Mesenchymal stem cell (in vitro differentiated cells and primary cell): Measurements from ENCODE around the gene THOC2.

Source experiments
- DNase-seq: peaks from one replicate; pipeline ENCODE4 v3.0.0-alpha.2; 2013
- H2AFZ ChIP-seq: one replicate; pipeline ENCODE4 v1.6.1; 2013; ENCODE audit warnings: low read depth, mild to moderate bottlenecking, control low read depth, inconsistent platforms, low read length, moderate library complexity
- H2AK5ac ChIP-seq: 2 replicates; pipeline ENCODE4 v1.6.1; 2013; ENCODE audit warnings: low read length, moderate library complexity, mild to moderate bottlenecking, inconsistent platforms; ENCODE audit not compliant: severe bottlenecking
- H2BK120ac ChIP-seq: one replicate; pipeline ENCODE4 v1.6.1; 2013; ENCODE audit warnings: low read depth, mild to moderate bottlenecking, inconsistent platforms, low read length, moderate library complexity
- H2BK12ac ChIP-seq, 2 experiments: one replicate each; pipeline ENCODE4 v1.6.1; 2013; ENCODE audit warnings: inconsistent platforms in 2 of 2, low read length in 2 of 2, mild to moderate bottlenecking in 2 of 2, moderate library complexity in 2 of 2, control low read depth in 1 of 2
- H2BK15ac ChIP-seq: one replicate; pipeline ENCODE4 v1.6.1; 2013; ENCODE audit warnings: mild to moderate bottlenecking, low read depth, inconsistent platforms; ENCODE audit not compliant: poor library complexity, severe bottlenecking
- H2BK5ac ChIP-seq: 2 replicates; pipeline ENCODE4 v1.6.1; 2013; ENCODE audit warnings: low read depth, mild to moderate bottlenecking, low read length, control low read depth, inconsistent platforms; ENCODE audit not compliant: poor library complexity, severe bottlenecking
- H3K14ac ChIP-seq, 2 experiments: one replicate each; pipeline ENCODE4 v1.6.1; 2013; ENCODE audit warnings: inconsistent platforms in 2 of 2, low read length in 2 of 2, control low read depth in 1 of 2, mild to moderate bottlenecking in 1 of 2, moderate library complexity in 1 of 2
- H3K18ac ChIP-seq, 2 experiments: one replicate each; pipeline ENCODE4 v1.6.1; 2013; ENCODE audit warnings: inconsistent platforms in 2 of 2, low read length in 2 of 2, control low read depth in 1 of 2, low read depth in 1 of 2, mild to moderate bottlenecking in 1 of 2
- H3K23ac ChIP-seq, 2 experiments: one replicate each; pipeline ENCODE4 v1.6.1; 2013; ENCODE audit warnings: inconsistent platforms in 2 of 2, low read length in 2 of 2, mild to moderate bottlenecking in 2 of 2, moderate library complexity in 2 of 2, control low read depth in 1 of 2
- H3K27ac ChIP-seq: 2 replicates; pipeline ENCODE4 v1.5.1; 2013; ENCODE audit warnings: mild to moderate bottlenecking, moderate library complexity, low read length, control low read depth, inconsistent platforms; ENCODE audit not compliant: poor library complexity, severe bottlenecking
- H3K27me3 ChIP-seq, 2 experiments: 2 replicates each; pipeline versions ENCODE4 v1.6.1 to v1.7.0; 2013; ENCODE audit warnings: low read length in 2 of 2, mild to moderate bottlenecking in 2 of 2, moderate library complexity in 2 of 2, control low read depth in 1 of 2, inconsistent platforms in 1 of 2; ENCODE audit not compliant: control insufficient read depth in 1 of 2, insufficient read depth in 1 of 2
- H3K36me3 ChIP-seq, 2 experiments: 2 replicates each; pipeline versions ENCODE4 v1.6.1 to v1.7.0; 2013; ENCODE audit warnings: low read length in 2 of 2, control low read depth in 1 of 2, inconsistent platforms in 1 of 2, low read depth in 1 of 2, mild to moderate bottlenecking in 1 of 2; ENCODE audit not compliant: insufficient read depth in 2 of 2, control insufficient read depth in 1 of 2
- H3K4ac ChIP-seq, 2 experiments: one replicate each; pipeline ENCODE4 v1.6.1; 2013; ENCODE audit warnings: inconsistent platforms in 2 of 2, low read length in 2 of 2, mild to moderate bottlenecking in 2 of 2, moderate library complexity in 2 of 2, control low read depth in 1 of 2, low read depth in 1 of 2
- H3K4me1 ChIP-seq: 2 replicates; pipeline ENCODE4 v1.6.1; 2013; ENCODE audit warnings: low read depth, low read length, control low read depth; ENCODE audit not compliant: control insufficient read depth, insufficient read depth
- H3K4me2 ChIP-seq: 2 replicates; pipeline ENCODE4 v1.6.1; 2013; ENCODE audit warnings: low read length, mild to moderate bottlenecking, inconsistent platforms; ENCODE audit not compliant: poor library complexity, severe bottlenecking
- H3K4me3 ChIP-seq, 2 experiments: 2 replicates each; pipeline versions ENCODE4 v1.5.1 to v1.7.0; 2013; ENCODE audit warnings: low read length in 2 of 2, mild to moderate bottlenecking in 2 of 2, control low read depth in 1 of 2, low read depth in 1 of 2; ENCODE audit not compliant: insufficient read depth in 1 of 2
- H3K79me1 ChIP-seq: replicated peaks from 2 replicates; pipeline ENCODE4 v1.6.1; 2013; ENCODE audit warnings: mild to moderate bottlenecking, control low read depth, low read length, inconsistent platforms; ENCODE audit not compliant: poor library complexity, severe bottlenecking
- H3K9ac ChIP-seq: 2 replicates; pipeline ENCODE4 v1.7.0; 2013; ENCODE audit warnings: mild to moderate bottlenecking, low read length, moderate library complexity
- H3K9me3 ChIP-seq: 2 replicates; pipeline ENCODE4 v1.7.0; 2013; ENCODE audit warnings: mild to moderate bottlenecking, low read length; ENCODE audit not compliant: control insufficient read depth
- H4K8ac ChIP-seq: one replicate; pipeline ENCODE4 v1.6.1; 2013; ENCODE audit warnings: inconsistent platforms, mild to moderate bottlenecking, low read length, moderate library complexity
- H4K91ac ChIP-seq: one replicate; pipeline ENCODE4 v1.6.1; 2013; ENCODE audit warnings: mild to moderate bottlenecking, low read length, inconsistent platforms
- WGBS: methylation state at CpG from one replicate; pipeline ENCODE4 v1.1.7; 2013; ENCODE audit warnings: mixed read lengths; 5-methylcytosine and 5-hydroxymethylcytosine counted together

THOC2 gene

GRCh38 chrX:123625477-123625876 is 107.4 kb downstream of the THOC2 start:
- Histone ChIP-seq H2BK5ac (no peak overlapping the region), H3K79me1 (no peaks in the 10 kb centered on the region), H2AK5ac (no peak overlapping the region), H3K4me1 (no peaks in the 10 kb centered on the region), H4K8ac (no peak overlapping the region), H2AFZ (no peak overlapping the region), H3K9ac (no peak overlapping the region), H3K4me3 (no peak overlapping the region), H3K23ac (no peak overlapping the region), H3K36me3 (peaks cover 0 to 65% of the 10 kb centered on the region in 2 experiments), H3K18ac (no peak overlapping the region), H3K4ac (no peak overlapping the region), H4K91ac (no peak overlapping the region), H2BK120ac (no peak overlapping the region), H3K14ac (no peak overlapping the region), H3K4me2 (no peak overlapping the region), H2BK15ac (no peak overlapping the region), H2BK12ac (no peak overlapping the region), H3K9me3 (no peaks in the 10 kb centered on the region), H3K27ac (no peak overlapping the region), H3K27me3 (no peaks in the 10 kb centered on the region)
- no CpG with 5 or more reads among the region's 1 CpG for WGBS
- no peak for DNase-seq

GRCh38 chrX:123617007-123617406 is 115.8 kb downstream of the THOC2 start:
- Histone ChIP-seq H3K4ac (no peak overlapping the region), H3K36me3 (peaks cover 0 to 50% of the 10 kb centered on the region in 2 experiments), H3K27me3 (no peaks in the 10 kb centered on the region), H2BK12ac (no peak overlapping the region), H2BK5ac (no peak overlapping the region), H2AK5ac (no peak overlapping the region), H3K4me2 (no peak overlapping the region), H2BK120ac (no peak overlapping the region), H3K4me1 (no peaks in the 10 kb centered on the region), H2AFZ (no peak overlapping the region), H3K9ac (no peak overlapping the region), H3K9me3 (no peaks in the 10 kb centered on the region), H3K4me3 (no peak overlapping the region), H3K23ac (no peak overlapping the region), H3K14ac (no peak overlapping the region), H2BK15ac (no peak overlapping the region), H3K79me1 (no peaks in the 10 kb centered on the region), H3K18ac (no peak overlapping the region), H4K8ac (no peak overlapping the region), H3K27ac (no peak overlapping the region), H4K91ac (no peak overlapping the region)
- 100% methylated on average over 1 of the region's 1 CpG for whole genome bisulfite sequencing
- DNase-seq = no peak

GRCh38 chrX:123610915-123611314 is 121.9 kb downstream of the THOC2 start:
- no peak overlapping the region for H3K9ac ChIP-seq
- no peak overlapping the region for H3K4me3 ChIP-seq
- no peak overlapping the region for H2BK5ac ChIP-seq
- H3K14ac ChIP-seq = no peak overlapping the region
- no peak overlapping the region for H2BK15ac ChIP-seq
- H3K79me1 ChIP-seq = no peaks in the 10 kb centered on the region
- H2AK5ac ChIP-seq = no peak overlapping the region
- no peak overlapping the region for H2BK12ac ChIP-seq
- no peak overlapping the region for H4K91ac ChIP-seq
- H2BK120ac ChIP-seq = no peak overlapping the region
- peaks cover 0 to 38% of the 10 kb centered on the region in 2 experiments for H3K36me3 ChIP-seq
- H3K9me3 ChIP-seq = no peaks in the 10 kb centered on the region
- H3K4ac ChIP-seq = no peak overlapping the region
- H2AFZ ChIP-seq = no peak overlapping the region
- no peaks in the 10 kb centered on the region for H3K27me3 ChIP-seq
- no peaks in the 10 kb centered on the region for H3K4me1 ChIP-seq
- no peak overlapping the region for H3K27ac ChIP-seq
- 100% methylated on average over 2 of the region's 2 CpGs for WGBS
- DNase-seq = no peak
- H3K4me2 ChIP-seq = no peak overlapping the region
- H4K8ac ChIP-seq = no peak overlapping the region
- H3K23ac ChIP-seq = no peak overlapping the region
- no peak overlapping the region for H3K18ac ChIP-seq

- Histone ChIP-seq H3K9ac (no peak overlapping the region), H2BK120ac (no peak overlapping the region), H3K79me1 (no peaks in the 10 kb centered on the region), H2BK15ac (no peak overlapping the region), H2AK5ac (no peak overlapping the region), H3K9me3 (no peaks in the 10 kb centered on the region), H3K18ac (no peak overlapping the region), H3K14ac (no peak overlapping the region), H2BK12ac (no peak overlapping the region), H3K36me3 (peaks cover 0 to 45% of the 10 kb centered on the region in 2 experiments), H2BK5ac (no peak overlapping the region), H3K27me3 (no peaks in the 10 kb centered on the region), H3K27ac (no peak overlapping the region), H4K8ac (no peak overlapping the region), H4K91ac (no peak overlapping the region), H3K4me2 (no peak overlapping the region), H3K4ac (no peak overlapping the region), H3K4me1 (no peaks in the 10 kb centered on the region), H3K4me3 (no peak overlapping the region), H2AFZ (no peak overlapping the region), H3K23ac (no peak overlapping the region)
- no peak for DNase-seq
- WGBS = 96% methylated on average over 4 of the region's 6 CpGs
Observed at GRCh38 chrX:123607806-123608205, 125.0 kb downstream of the THOC2 start.
